GM19467 (cell line): ENCODE results near the gene MSH5.

ENCODE experiments used
- ATAC-seq: cut with Tn5 transposase; IDR thresholded peaks from one replicate; pipeline ENCODE4 v1.9.1; 2021; ENCODE audit warnings: mild to moderate bottlenecking, moderate library complexity; ENCODE audit not compliant: unreplicated experiment

Gene MSH5

DNA sequence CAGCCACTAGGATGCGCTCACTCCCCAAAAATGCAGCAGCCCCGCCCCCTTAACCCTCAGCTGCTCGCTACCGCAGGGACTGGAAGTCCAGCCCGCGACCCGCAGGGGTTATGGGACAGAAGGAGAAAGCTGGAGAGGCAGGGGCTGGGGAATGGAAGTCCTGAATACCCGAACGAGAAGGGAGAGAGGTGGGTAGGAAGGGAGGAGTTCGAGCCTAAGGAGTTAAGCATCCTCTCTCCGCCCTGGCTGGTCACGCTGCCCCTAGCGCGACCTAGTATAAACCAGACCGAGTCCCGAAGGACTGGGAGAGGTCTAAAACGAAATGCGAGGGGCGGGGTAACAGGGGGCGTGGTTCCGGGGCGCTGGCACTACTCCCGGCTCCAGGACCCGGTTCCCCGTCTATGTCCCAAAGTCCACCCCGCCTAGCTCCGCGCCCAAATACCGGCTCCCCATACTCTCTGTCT lies 10.3 kb upstream of the MSH5 start:
- peak; percentile 43 for ATAC-seq

DNA sequence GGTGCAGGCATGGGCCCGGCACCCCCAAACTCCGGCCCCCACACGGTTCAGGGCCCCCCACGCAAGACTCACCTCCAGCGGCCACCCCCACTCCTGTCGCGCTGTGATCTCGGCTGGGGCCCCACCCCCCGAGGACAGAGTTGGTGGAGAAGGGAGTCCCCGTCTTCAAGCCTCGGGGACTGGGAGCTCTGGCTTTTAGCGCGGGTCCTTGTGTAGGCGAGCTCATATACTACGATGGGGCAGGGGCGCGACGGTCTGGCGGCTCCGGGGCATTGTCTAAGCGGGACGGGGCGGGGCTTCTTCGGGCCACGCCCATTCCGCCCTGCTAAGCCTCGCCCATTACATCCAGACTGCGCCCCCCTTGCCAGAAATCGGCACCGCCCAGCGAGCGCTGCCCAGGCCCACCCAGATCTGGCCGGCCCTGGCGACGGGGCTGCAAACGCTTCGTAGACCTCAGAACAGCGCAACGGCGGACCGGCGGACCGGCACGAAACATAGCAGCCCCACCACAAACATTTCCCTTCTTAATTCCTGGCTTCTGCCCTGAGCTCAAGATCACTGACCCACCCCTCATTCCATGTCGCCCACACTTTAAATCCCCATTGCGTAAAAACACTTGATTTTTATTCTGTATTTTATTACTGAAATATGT lies 9.7 kb upstream of the MSH5 start:
- no peak for ATAC-seq

DNA sequence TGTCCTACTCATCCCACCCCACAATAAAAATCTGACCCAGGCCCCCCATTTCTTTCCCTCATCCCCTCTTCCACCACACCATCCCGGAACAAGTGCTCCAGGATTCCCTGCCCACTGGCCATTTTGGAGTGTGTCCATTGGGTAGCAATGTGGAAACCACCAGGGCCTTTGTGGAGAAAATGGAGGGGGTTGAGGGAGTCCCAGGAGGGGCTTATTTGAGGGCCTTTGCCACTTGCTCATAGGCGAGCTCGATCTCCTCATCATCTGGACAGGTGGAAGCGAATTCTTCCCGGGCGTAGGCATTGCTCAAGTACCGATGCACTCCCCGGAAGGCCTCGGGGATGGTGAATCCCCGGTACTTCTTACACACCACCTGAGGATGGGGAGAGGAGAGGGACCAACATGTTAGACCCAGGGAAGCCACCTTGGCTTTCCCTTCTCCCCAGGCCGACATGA lies 9.1 kb upstream of the MSH5 start:
- no peak for ATAC-seq

DNA sequence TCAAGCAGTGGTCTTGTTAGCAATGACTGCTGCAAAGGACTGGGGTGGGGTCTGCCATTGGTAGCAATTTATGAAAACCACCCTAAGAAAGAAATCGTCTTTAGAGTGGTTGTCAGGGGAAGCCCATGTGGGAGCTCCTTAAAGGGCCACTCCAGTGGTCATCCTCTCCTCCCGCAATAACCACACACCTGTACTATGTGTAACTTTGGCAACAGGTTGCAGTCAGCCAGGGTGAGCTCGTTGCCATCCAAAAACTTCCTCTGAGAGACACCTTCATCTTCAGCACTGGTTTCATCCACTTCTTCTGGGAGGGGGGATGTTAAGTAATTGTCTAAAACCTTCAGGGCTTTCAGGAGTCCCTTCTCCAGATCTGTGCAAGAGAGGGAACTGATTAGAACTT lies 7.8 kb upstream of the MSH5 start:
- ATAC-seq: no peak

DNA sequence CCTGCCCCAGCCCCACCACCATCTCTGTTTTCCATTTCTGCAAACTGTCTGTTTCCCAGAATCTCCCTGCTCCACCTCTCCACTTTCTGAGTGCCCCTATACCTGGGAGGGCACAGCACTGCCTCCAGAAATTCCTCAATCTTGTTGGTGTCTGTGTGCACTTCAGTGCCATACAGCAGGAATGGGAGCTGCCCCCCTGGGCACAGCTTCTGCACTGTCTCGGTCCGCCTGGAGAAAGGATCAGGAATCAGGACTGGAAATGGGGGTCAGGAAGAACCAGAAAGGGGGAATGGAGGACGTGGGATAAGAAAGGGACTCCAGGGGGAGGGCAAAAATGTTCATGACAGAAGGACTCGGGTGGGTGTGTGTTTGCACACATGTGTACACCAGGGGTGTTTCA lies 6.1 kb upstream of the MSH5 start:
- no peak for ATAC-seq

DNA sequence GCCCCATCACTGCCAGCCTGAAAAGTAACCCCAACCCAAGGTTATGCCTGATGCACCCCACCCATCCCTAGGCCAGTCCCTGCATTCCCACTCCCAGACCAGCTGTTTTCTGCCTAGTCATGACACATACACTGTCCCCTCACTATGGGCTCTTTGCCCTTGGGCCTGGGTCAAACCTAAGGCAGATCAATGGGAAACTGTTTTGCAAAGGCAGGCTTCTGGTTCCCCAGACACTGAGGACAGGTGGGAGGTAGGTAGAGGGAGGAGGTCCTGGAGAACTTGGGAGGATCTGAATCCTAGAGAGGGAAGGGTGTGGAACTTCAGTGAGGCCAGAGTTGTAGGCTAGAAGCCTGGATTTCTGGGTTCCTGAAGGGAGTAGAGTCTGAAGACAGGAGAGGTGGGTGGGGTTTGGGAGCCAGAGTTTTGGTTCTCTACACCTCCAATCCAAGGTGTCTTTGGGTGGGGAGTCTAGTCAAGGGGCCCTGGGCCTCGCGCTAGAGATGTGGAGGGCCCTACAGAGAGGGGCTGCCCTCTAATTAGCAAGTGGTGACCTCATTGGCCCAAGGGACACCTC lies 5.5 kb upstream of the MSH5 start:
- no peak for ATAC-seq

DNA sequence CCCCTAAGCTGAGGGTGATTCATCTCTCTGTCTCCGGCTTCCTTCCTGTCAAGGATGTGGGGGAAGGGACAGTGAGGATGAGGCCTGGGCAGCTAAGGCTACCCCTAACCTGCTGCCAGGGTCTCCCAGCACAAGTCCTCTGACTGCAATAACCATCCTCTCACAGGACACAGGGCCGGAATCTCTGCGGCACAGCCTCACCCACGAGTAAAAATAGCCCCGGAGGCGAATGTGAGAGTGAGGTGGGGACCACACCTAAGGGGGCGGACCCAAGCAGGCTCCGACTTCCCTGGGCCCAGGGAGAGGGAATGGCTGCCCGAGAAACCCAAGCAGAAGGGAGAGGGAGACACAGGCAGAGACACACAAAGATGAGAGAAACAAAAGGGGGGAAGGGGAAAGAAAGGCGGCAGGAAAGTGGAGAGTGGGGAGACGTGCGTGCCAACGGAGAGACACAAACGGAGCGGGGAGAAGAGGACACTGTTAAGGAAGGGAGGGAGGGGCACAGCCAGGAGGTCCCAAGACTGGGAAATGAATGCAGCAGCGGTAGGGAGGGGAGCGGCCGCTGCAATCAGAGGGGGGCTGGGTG lies 4.9 kb upstream of the MSH5 start:
- ATAC-seq: no peak

DNA sequence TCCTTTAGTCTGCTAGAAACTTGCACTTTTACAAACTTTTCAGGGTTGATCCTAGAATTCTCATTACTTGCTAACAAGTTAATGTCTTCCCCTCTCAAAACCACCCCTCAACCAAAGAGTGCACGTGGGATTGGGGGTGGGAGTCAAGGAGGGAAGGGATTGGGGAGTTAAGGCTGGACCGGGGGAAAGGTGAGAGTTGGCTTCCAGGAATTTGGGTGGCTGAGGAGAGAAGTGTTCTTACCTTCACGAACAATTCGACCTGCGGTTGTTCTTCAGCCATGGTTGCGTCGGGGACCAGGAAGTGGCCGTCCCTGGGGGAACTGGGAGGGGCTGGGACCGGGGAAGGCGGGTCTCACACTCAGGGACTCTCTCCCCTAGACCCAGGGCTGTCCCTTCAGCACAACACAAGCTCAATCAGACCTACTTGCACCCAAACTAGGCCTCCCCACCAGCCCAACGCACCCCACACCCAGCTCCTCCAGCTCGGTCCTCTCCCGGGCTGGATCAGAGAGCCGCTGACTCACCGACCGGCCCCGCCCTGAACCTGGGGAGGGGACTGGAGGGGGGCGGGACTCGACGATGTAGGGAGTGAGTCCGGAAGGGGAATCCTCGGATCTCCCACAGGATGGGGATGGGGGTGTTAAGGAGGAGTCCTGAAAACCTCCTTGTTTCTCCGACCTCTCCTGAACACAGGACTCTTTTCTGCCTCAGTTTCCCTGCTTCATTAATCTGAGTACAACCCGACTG lies 3.6 kb upstream of the MSH5 start, which contains the start of gene CLIC1:
Gene CLIC1 (minus strand): TSS at position 510 of the 747 bp plus-strand sequence. CDS start 230 bp downstream, at position 280.
- ATAC-seq: no peak

DNA sequence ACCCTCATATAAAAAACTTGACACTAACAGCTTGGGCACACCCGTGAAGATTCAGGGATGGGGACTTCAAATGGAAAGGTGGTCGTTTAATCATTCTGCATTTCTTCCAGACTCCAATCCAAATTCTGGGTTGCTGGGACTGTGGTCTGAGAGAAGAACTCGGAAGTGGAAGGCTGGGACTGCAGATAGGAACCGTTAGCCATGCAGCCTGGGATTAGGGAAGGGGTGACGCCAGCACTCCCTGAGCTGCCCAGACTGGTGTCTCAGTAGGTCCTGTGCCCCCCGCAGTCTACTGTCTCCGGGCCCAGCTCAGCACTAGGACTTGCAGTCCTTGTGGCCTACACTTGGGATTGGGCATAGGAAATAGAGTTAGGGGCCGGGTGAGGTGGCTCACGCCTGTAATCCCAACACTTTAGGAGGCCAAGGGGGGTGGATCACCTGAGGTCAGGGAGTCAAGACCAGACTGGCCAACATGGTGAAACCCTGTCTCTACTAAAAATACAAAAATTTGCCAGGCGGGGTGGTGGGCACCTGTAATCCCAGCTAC lies 3.0 kb upstream of the MSH5 start:
- ATAC-seq: no peak

DNA sequence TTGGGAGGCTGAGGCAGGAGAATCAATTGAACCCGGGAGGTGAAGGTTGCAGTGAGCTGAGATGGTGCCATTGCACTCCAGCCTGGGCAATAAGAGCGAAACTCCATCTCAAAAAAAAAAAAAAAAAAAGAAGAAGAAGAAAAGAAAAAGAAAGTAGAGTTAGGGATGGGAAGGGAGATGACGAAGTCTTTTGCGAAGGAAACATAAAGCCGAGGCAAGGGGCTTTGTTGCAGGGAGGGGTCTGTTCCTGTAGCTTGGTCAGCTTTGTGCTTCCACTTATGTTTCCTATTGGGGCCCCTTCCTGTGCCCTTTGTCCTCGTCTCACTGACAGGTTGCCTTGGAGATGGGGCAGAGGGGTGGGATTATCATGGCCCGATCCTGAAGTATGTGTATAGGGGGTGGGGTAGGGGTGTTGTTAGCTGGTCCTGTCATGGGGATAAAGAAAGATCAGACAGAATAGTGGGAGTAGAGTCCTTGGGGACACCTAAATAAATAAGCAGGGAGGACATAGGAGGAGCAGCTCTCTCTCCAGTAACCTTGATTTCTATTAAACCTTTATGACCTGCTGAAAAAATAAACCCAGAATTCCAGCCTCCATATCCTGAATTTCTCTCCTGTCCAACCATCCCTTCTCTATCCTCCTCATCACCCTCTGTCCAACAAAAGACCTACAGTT lies 2.4 kb upstream of the MSH5 start:
- ATAC-seq: no peak

DNA sequence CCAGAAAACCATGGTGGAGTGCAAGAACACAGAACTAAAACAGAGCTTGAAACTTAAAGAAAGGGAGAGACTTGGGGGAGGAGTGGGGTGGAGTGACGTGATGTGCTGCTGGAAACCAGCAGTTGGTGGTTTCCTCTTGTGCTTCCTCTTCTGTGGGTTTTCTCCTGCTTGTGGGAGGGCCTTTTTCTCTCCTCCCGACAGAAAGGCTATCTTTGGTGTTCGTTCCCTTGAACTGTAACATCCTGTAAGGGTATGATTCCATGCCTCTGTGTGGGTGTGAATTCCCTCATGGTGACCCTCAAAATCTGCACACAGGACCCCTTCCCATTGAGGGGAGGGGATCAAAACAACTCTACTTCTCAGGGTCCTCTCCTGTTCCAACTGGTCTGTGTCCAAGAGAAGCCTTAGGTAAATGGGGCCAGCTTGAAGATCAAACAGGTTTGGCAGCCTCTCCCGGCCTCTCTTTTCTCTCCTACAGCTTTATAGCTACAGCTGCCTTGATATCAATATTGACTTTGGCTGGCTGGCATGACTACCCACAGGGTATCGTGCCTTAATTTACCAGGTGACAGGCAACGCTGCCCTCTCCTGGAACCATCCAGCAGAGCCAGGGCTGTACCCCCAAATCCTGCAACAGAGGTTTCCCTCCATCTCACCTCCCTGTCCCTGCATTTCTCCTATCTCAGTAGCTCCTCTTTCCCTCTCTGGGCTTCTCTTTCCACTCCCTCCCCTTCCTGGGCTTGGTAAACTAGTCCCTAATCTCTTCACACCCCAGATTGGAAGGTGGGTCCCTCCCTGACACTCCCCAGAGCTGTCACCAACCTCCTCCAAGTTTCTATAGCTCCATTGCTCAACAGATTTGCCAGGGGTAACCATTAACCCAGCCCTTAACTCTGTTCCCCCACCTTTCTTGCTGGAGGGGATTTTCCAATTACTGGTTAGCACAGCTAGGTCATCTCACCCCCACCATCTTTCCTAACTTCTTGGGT lies 1.5 kb upstream of the MSH5 start:
- ATAC-seq: no peak

DNA sequence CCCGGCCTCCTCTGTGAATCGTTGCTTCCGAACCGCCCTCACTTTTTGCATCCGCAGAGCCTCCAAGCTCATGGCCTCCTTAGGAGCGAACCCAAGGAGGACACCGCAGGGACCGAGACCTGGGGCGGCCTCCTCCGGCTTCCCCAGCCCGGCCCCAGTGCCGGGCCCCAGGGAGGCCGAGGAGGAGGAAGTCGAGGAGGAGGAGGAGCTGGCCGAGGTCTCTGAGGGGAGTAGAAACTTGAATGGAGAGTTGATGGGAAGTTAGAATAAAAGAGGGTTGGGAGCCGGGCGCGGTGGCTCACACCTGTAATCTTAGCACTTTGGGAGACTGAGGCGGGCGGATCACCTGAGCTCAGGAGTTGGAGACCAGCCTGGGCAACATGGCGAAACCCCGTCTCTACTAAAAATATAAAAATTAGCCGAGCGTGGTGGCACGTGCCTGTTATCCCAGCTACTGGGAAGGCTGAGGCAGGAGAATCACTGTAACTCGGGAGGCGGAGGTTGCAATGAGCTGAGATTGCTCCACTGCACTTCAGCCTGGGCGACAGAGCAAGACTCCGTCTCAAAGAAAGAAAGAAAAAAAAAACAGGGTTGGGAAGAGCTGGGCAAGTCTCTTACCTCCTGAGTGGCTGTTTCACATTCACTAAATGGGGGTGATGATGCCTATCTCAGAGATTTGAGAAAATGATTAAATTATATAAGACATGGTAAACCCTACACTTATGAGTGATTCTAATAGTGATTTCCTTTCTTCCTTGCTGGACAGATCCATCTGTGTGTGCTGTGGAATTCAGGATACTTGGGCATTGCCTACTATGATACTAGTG lies 805 bp downstream of the MSH5 start:
- no peak for ATAC-seq

DNA sequence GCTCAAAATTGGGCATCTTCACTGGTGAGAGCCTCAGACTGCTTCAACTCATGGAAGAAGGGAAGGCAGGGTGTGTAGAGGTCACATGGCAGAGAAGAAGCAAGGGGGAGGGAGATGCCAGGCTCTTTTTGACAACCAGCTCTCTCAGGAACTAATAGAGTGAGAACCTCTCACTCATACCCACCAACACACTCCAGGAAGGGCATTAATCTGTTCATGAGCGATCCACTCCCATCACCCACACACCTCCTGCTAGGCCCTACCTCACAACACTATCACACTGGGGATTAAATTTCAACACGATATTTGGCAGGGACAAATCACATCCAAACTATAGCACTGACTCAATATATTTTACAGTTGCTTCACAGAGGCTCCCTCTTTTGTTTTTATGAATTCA lies 2.0 kb downstream of the MSH5 start:
- ATAC-seq: no peak

DNA sequence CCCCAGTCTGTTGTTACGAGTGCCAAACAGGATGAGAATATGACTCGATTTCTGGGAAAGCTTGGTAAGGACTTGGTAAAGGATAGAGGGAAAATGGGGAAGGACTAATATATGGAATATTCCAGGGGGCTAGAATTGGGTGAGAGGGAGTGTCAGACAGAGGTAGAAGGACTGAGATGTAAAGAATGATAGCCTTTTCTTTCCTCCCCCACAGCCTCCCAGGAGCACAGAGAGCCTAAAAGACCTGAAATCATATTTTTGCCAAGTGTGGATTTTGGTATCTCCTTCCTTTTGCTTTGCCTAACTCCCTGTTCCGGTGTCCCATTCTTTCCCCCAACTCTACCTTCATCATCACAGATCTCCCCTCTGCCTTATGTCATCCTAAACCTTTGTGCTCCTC lies 3.1 kb downstream of the MSH5 start:
- ATAC-seq: no peak

DNA sequence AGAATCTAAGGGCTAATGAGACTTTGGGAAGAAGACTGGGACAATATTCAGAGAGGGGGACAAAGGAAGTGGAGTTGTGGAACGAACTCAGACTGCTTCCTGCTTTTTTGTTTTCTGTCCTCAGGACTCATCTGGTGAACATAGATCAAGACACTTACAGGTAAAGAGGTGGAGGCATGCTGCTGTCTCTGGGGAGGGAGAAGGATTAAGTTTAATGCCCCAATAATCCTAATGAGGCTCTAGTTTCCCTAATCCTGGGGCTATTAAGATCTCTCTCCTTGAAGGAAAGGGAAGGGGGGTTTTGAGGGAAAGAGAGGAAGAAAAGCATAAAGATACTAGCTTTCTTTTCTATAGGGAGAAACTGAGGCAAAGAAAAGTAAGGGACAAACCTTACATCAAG lies 4.6 kb downstream of the MSH5 start:
- ATAC-seq: no peak

DNA sequence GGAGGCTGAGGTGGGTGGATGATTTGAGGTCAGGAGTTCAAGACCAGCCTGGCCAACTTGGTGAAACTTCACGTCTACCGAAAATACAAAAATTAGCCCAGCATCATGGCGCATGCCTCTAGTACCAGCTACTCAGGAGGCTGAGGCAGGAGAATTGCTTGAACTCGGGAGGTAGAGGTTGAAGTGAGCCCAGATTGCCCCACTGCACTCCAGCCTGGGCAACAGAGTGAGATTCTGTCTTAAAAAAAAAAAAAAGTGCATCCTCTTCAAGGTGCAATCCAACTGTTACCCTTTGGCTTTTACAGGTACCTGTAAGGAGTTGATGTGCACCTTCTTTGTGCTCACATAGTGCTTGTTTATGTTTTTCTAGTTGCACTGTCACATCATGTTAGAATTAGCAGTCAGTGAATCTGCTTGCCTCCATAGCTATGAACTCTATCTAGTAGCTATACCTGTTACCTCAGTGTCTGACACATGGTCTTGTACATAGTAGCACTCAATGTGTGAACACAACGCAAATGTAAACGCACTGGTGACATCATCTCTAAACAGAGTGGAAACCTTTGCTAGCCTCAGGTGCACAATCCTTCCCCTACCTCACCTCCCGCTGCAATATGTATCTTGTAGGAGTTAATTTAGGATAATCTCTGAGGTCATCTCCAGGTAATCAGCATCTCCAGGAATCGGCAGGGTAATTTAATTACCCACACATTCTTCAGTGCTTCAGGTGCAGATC lies 9.7 kb downstream of the MSH5 start:
- ATAC-seq: no peak

DNA sequence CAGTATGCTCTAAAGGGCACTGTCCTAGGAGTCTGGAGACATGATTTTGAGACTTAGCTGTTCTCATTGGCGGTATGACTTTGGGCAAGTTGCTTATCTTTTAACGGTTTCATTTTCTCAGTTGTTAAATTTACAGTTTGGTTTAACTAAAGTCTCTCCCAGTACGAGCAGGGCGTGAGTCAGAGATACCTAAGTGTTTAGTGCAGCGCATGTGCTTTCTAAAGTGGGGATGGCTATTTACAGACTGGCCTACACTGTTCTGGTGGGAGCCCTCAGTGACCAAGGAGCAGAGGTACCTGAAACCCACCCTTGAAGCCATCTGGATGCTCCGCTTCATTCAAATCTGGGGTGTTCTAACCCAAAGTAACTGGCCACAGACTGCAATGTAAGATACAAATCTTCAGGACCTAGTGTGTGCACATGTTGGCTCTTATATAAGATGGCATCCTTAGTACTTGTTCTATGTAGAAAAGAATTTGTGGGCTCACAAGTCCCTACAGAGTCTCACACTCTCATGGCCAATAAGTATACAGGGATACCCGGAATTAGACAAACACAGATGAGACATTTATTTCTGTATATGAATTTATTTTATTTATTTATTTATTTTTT lies 10.7 kb downstream of the MSH5 start:
- ATAC-seq: no peak
